Activated naive CD8-positive, alpha-beta T cell treated with anti-CD3 and anti-CD28 coated beads, Interleukin-2, amount 50 U/mL, for 24 hours (primary cell): ENCODE data around the gene CRYL1.

Experiments
- ATAC-seq: fragments of 150-1000 bp; cut with Tn5 transposase; one replicate; pipeline ENCODE4 v1.10.0; 2021
- DNase-seq: peaks from one replicate; pipeline ENCODE4 v3.0.0; 2021
- H3K27ac Mint-ChIP-seq: one replicate; pipeline ENCODE4 v1.8.0; 2021; ENCODE audit warnings: mild to moderate bottlenecking, mixed read lengths
- H3K27me3 Mint-ChIP-seq: one replicate; pipeline ENCODE4 v1.8.0; 2021; ENCODE audit warnings: mixed read lengths
- H3K36me3 Mint-ChIP-seq: one replicate; pipeline ENCODE4 v1.8.0; 2021; ENCODE audit warnings: low read depth, mixed read lengths
- H3K4me1 Mint-ChIP-seq: one replicate; pipeline ENCODE4 v1.8.0; 2021; ENCODE audit warnings: mixed read lengths
- H3K4me3 Mint-ChIP-seq: one replicate; pipeline ENCODE4 v1.8.0; 2021; ENCODE audit warnings: mild to moderate bottlenecking, moderate library complexity, mixed read lengths
- H3K9me3 Mint-ChIP-seq: one replicate; pipeline ENCODE4 v1.8.0; 2021; ENCODE audit warnings: mixed read lengths

The CRYL1 gene

GRCh38 chr13:20390526-20391175 is 135.0 kb downstream of the CRYL1 start:
- peaks cover 3% of the 10 kb centered on the region for H3K4me1 Mint-ChIP-seq
- no peaks in the 10 kb centered on the region for H3K27me3 Mint-ChIP-seq
- no peaks in the 10 kb centered on the region for H3K36me3 Mint-ChIP-seq
- H3K4me3 Mint-ChIP-seq = no peak overlapping the region
- H3K9me3 Mint-ChIP-seq = no peaks in the 10 kb centered on the region
- no peak overlapping the region for H3K27ac Mint-ChIP-seq
- no peak for ATAC-seq
- no peak for DNase-seq

- H3K9me3 Mint-ChIP-seq = no peaks in the 10 kb centered on the region
These were observed 135.7 kb downstream of the CRYL1 start for GRCh38 chr13:20389696-20390525.

GRCh38 chr13:20388184-20388583 is 137.5 kb downstream of the CRYL1 start:
- Mint-ChIP-seq H3K27me3 (no peaks in the 10 kb centered on the region), H3K27ac (no peak overlapping the region), H3K9me3 (no peaks in the 10 kb centered on the region), H3K36me3 (no peaks in the 10 kb centered on the region), H3K4me3 (no peak overlapping the region), H3K4me1 (peaks cover 3% of the 10 kb centered on the region)
- ATAC-seq (no peak), DNase-seq (no peak)

More at GRCh38 chr13:20389696-20390525, 135.7 kb downstream of the CRYL1 start:
- H3K4me3 Mint-ChIP-seq = no peak overlapping the region
- no peaks in the 10 kb centered on the region for H3K27me3 Mint-ChIP-seq
- no peaks in the 10 kb centered on the region for H3K36me3 Mint-ChIP-seq
- no peak for DNase-seq
- H3K27ac Mint-ChIP-seq = no peak overlapping the region
- H3K4me1 Mint-ChIP-seq = peaks cover 3% of the 10 kb centered on the region
- no peak for ATAC-seq

GRCh38 chr13:20387441-20387971 is 138.2 kb downstream of the CRYL1 start:
- ATAC-seq = no peak

GRCh38 chr13:20387006-20387405 is 138.7 kb downstream of the CRYL1 start:
- Mint-ChIP-seq H3K4me1 (peaks cover 3% of the 10 kb centered on the region), H3K27me3 (no peaks in the 10 kb centered on the region), H3K4me3 (no peak overlapping the region)

More at GRCh38 chr13:20387441-20387971, 138.2 kb downstream of the CRYL1 start:
- no peak overlapping the region for H3K4me3 Mint-ChIP-seq
- H3K27ac Mint-ChIP-seq = no peak overlapping the region
- H3K4me1 Mint-ChIP-seq = peaks cover 3% of the 10 kb centered on the region
- H3K9me3 Mint-ChIP-seq = no peaks in the 10 kb centered on the region
- no peak for DNase-seq
- H3K27me3 Mint-ChIP-seq = no peaks in the 10 kb centered on the region
- no peaks in the 10 kb centered on the region for H3K36me3 Mint-ChIP-seq

GRCh38 chr13:20383058-20383457 is 142.6 kb downstream of the CRYL1 start:
- no peaks in the 10 kb centered on the region for H3K9me3 Mint-ChIP-seq

More at GRCh38 chr13:20387006-20387405, 138.7 kb downstream of the CRYL1 start:
- no peak for DNase-seq
- Mint-ChIP-seq H3K27ac (no peak overlapping the region), H3K9me3 (no peaks in the 10 kb centered on the region), H3K36me3 (no peaks in the 10 kb centered on the region)
- no peak for ATAC-seq

GRCh38 chr13:20381401-20381800 is 144.3 kb downstream of the CRYL1 start:
- ATAC-seq (no peak), DNase-seq (no peak)
- Mint-ChIP-seq H3K4me1 (no peaks in the 10 kb centered on the region), H3K36me3 (no peaks in the 10 kb centered on the region), H3K27me3 (no peaks in the 10 kb centered on the region), H3K27ac (no peak overlapping the region), H3K9me3 (no peaks in the 10 kb centered on the region), H3K4me3 (no peak overlapping the region)

More at GRCh38 chr13:20383058-20383457, 142.6 kb downstream of the CRYL1 start:
- Mint-ChIP-seq H3K4me3 (no peak overlapping the region), H3K27me3 (no peaks in the 10 kb centered on the region), H3K27ac (no peak overlapping the region), H3K4me1 (peaks cover 3% of the 10 kb centered on the region), H3K36me3 (no peaks in the 10 kb centered on the region)
- DNase-seq = no peak
- ATAC-seq = no peak

GRCh38 chr13:20378721-20379120 is 146.9 kb downstream of the CRYL1 start:
- H3K27ac Mint-ChIP-seq = no peak overlapping the region
- no peak overlapping the region for H3K4me3 Mint-ChIP-seq
- no peaks in the 10 kb centered on the region for H3K9me3 Mint-ChIP-seq
- no peaks in the 10 kb centered on the region for H3K36me3 Mint-ChIP-seq
- DNase-seq = no peak
- no peak for ATAC-seq
- H3K4me1 Mint-ChIP-seq = no peaks in the 10 kb centered on the region
- H3K27me3 Mint-ChIP-seq = no peaks in the 10 kb centered on the region

GRCh38 chr13:20377720-20378119 is 147.9 kb downstream of the CRYL1 start:
- H3K27me3 Mint-ChIP-seq = peaks cover 2% of the 10 kb centered on the region
- H3K36me3 Mint-ChIP-seq = no peaks in the 10 kb centered on the region
- DNase-seq = no peak
- no peaks in the 10 kb centered on the region for H3K4me1 Mint-ChIP-seq
- no peaks in the 10 kb centered on the region for H3K9me3 Mint-ChIP-seq
- no peak overlapping the region for H3K27ac Mint-ChIP-seq
- no peak for ATAC-seq
- H3K4me3 Mint-ChIP-seq = no peak overlapping the region

GRCh38 chr13:20375871-20376270 is 149.8 kb downstream of the CRYL1 start:
- no peak for ATAC-seq
- no peak overlapping the region for H3K4me3 Mint-ChIP-seq

GRCh38 chr13:20373861-20374260 is 151.8 kb downstream of the CRYL1 start:
- Mint-ChIP-seq H3K27me3 (peaks cover 7% of the 10 kb centered on the region), H3K4me3 (no peak overlapping the region), H3K27ac (no peak overlapping the region), H3K9me3 (no peaks in the 10 kb centered on the region), H3K36me3 (no peaks in the 10 kb centered on the region), H3K4me1 (no peaks in the 10 kb centered on the region)
- no peak for ATAC-seq
- DNase-seq = no peak

More at GRCh38 chr13:20375871-20376270, 149.8 kb downstream of the CRYL1 start:
- Mint-ChIP-seq H3K27me3 (peaks cover 2% of the 10 kb centered on the region), H3K4me1 (no peaks in the 10 kb centered on the region), H3K9me3 (no peaks in the 10 kb centered on the region), H3K36me3 (no peaks in the 10 kb centered on the region), H3K27ac (no peak overlapping the region)
- no peak for DNase-seq

- Mint-ChIP-seq H3K4me3 (no peak overlapping the region), H3K9me3 (no peaks in the 10 kb centered on the region), H3K27ac (no peak overlapping the region), H3K36me3 (no peaks in the 10 kb centered on the region), H3K4me1 (no peaks in the 10 kb centered on the region), H3K27me3 (peaks cover 11% of the 10 kb centered on the region)
- ATAC-seq = no peak
- no peak for DNase-seq
These were observed 153.8 kb downstream of the CRYL1 start for GRCh38 chr13:20371825-20372224.

- ATAC-seq = no peak
- DNase-seq = no peak
- Mint-ChIP-seq H3K27me3 (peaks cover 11% of the 10 kb centered on the region), H3K27ac (no peak overlapping the region), H3K4me1 (no peaks in the 10 kb centered on the region), H3K9me3 (no peaks in the 10 kb centered on the region), H3K4me3 (no peak overlapping the region), H3K36me3 (no peaks in the 10 kb centered on the region)
These were observed 154.7 kb downstream of the CRYL1 start for GRCh38 chr13:20370815-20371421.

- Mint-ChIP-seq H3K4me1 (no peaks in the 10 kb centered on the region), H3K27me3 (peaks cover 11% of the 10 kb centered on the region), H3K36me3 (no peaks in the 10 kb centered on the region), H3K27ac (no peak overlapping the region), H3K9me3 (no peaks in the 10 kb centered on the region), H3K4me3 (no peak overlapping the region)
- ATAC-seq = no peak
- DNase-seq = no peak
These were observed 155.7 kb downstream of the CRYL1 start for GRCh38 chr13:20369886-20370361.
